H1 (cell line): ENCODE results near the gene DIRAS2. TPM values are rescaled to one million over a fixed set of nuclear protein-coding genes. Genes with fewer than 3 reads are reported as not detected.

Source experiments
- CTCF ChIA-PET: fragments of 300-600 bp; sonication (Branson Sonifier 250); formaldehyde crosslinking; loops from one replicate; lab custom pipeline; 2021; ENCODE audit not compliant: partially characterized antibody; lab: Charles Lee
- POLR2A ChIA-PET: fragments of 300-600 bp; sonication (Branson Sonifier 250); formaldehyde crosslinking; loops from one replicate; lab custom pipeline; 2021; ENCODE audit warnings: inconsistent platforms; ENCODE audit not compliant: partially characterized antibody; lab: Charles Lee
- DNase-seq, 2 experiments: peaks; one replicate each; pipeline versions ENCODE4 v3.0.0 to v3.0.0-alpha.2; 2010 to 2022; ENCODE audit warnings: low spot score in 2 of 2, low read depth in 1 of 2, mixed read lengths in 1 of 2
- FAIRE-seq: peaks from 2 replicates; lab custom pipeline; 2011; peaks lifted over from hg19 to GRCh38; lab: Jason Lieb, UNC
- H2AFZ ChIP-seq: 2 replicates; pipeline ENCODE4 v1.8.1; 2012; ENCODE audit warnings: low read length, inconsistent platforms
- H2AK5ac ChIP-seq: 2 replicates; pipeline ENCODE4 v1.6.1; 2013; ENCODE audit warnings: low read depth, low read length
- H2BK120ac ChIP-seq: replicated peaks from 2 replicates; pipeline ENCODE3; 2013; ENCODE audit warnings: low read depth, low read length, inconsistent platforms
- H2BK12ac ChIP-seq: 2 replicates; pipeline ENCODE4 v1.6.1; 2013; ENCODE audit warnings: low read depth, low read length
- H2BK15ac ChIP-seq: 2 replicates; pipeline ENCODE4 v1.6.1; 2013; ENCODE audit warnings: low read length
- H2BK20ac ChIP-seq: 2 replicates; pipeline ENCODE4 v1.6.1; 2013; ENCODE audit warnings: low read length
- H2BK5ac ChIP-seq: 2 replicates; pipeline ENCODE4 v1.6.1; 2013; ENCODE audit warnings: low read depth, low read length
- H3K14ac ChIP-seq: 2 replicates; pipeline ENCODE4 v1.6.1; 2013; ENCODE audit warnings: inconsistent platforms; ENCODE audit not compliant: insufficient read length
- H3K18ac ChIP-seq: 2 replicates; pipeline ENCODE4 v1.6.1; 2013; ENCODE audit warnings: low read length; ENCODE audit errors: extremely low read depth
- H3K23ac ChIP-seq: 2 replicates; pipeline ENCODE4 v1.6.1; 2013; ENCODE audit warnings: inconsistent platforms; ENCODE audit not compliant: insufficient read length
- H3K23me2 ChIP-seq: 2 replicates; pipeline ENCODE4 v1.6.1; 2013; ENCODE audit warnings: low read depth, low read length
- H3K27ac ChIP-seq: 2 replicates; pipeline ENCODE4 v1.6.1; 2011; ENCODE audit warnings: low read depth, low read length, inconsistent platforms
- H3K27me3 ChIP-seq, 4 experiments: replicated peaks in 1 of 4; 1 replicate in 1 of 4; 2 replicates in 3 of 4; pipeline versions ENCODE4 v1.6.1 to v1.8.1; 2011 to 2013; ENCODE audit warnings: low read length in 3 of 4, mild to moderate bottlenecking in 3 of 4, inconsistent platforms in 2 of 4, mixed read lengths in 2 of 4, moderate library complexity in 1 of 4; ENCODE audit not compliant: control insufficient read depth in 3 of 4, insufficient read depth in 3 of 4; ENCODE audit errors: extremely low read depth in 1 of 4
- H3K36me3 ChIP-seq, 4 experiments: 2 replicates each; pipeline versions ENCODE4 v1.6.1 to v1.8.1; 2011 to 2013; ENCODE audit warnings: mild to moderate bottlenecking in 4 of 4, low read length in 3 of 4, moderate library complexity in 2 of 4, control low read depth in 1 of 4, inconsistent platforms in 1 of 4; ENCODE audit not compliant: insufficient read depth in 4 of 4, control insufficient read depth in 2 of 4
- H3K4ac ChIP-seq: replicated peaks from 2 replicates; pipeline ENCODE3; 2013; ENCODE audit warnings: low read length, low read depth, mixed read lengths, inconsistent platforms; ENCODE audit not compliant: insufficient read length
- H3K4me1 ChIP-seq, 4 experiments: replicated peaks in 1 of 4; 1 replicate in 1 of 4; 2 replicates in 3 of 4; pipeline versions ENCODE4 v1.6.1 to v1.8.1; 2011 to 2013; ENCODE audit warnings: low read length in 3 of 4, inconsistent platforms in 2 of 4, mixed read lengths in 1 of 4; ENCODE audit not compliant: insufficient read depth in 4 of 4, control insufficient read depth in 3 of 4
- H3K4me2 ChIP-seq, 2 experiments: 2 replicates each; pipeline versions ENCODE4 v1.6.1 to v1.8.1; 2011 to 2013; ENCODE audit warnings: low read depth in 2 of 2, low read length in 2 of 2, control low read depth in 1 of 2, inconsistent platforms in 1 of 2, mild to moderate bottlenecking in 1 of 2; ENCODE audit not compliant: insufficient read depth in 1 of 2
- H3K4me3 ChIP-seq, 4 experiments: fragments of 200-600, 300-600 bp in 1 of 4; sonication (generic), shearing (Covaris generic), sonication (Bioruptor Twin) in 1 of 4; 2 replicates each; pipeline versions ENCODE4 v1.5.1 to v1.8.1; 2011 to 2016; ENCODE audit warnings: low read length in 4 of 4, low read depth in 3 of 4, control low read depth in 2 of 4, inconsistent platforms in 2 of 4, mild to moderate bottlenecking in 2 of 4, mixed read lengths in 1 of 4, moderate library complexity in 1 of 4; ENCODE audit not compliant: insufficient read depth in 2 of 4; ENCODE audit errors: extremely low read depth in 1 of 4
- H3K56ac ChIP-seq: replicated peaks from 2 replicates; pipeline ENCODE3; 2013; ENCODE audit warnings: low read depth, mild to moderate bottlenecking, mixed read lengths, low read length, inconsistent platforms; ENCODE audit not compliant: insufficient read length
- H3K79me1 ChIP-seq: 2 replicates; pipeline ENCODE4 v1.6.1; 2013; ENCODE audit warnings: low read depth, low read length, control low read depth
- H3K79me2 ChIP-seq, 2 experiments: 2 replicates each; pipeline versions ENCODE4 v1.6.1 to v1.8.1; 2012 to 2013; ENCODE audit warnings: low read length in 2 of 2, mild to moderate bottlenecking in 2 of 2, inconsistent platforms in 1 of 2; ENCODE audit not compliant: insufficient read depth in 2 of 2, control insufficient read depth in 1 of 2
- H3K9ac ChIP-seq, 4 experiments: replicated peaks in 1 of 4; 1 replicate in 1 of 4; 2 replicates in 3 of 4; pipeline versions ENCODE4 v1.6.1 to v1.8.1; 2011 to 2013; ENCODE audit warnings: low read depth in 3 of 4, low read length in 3 of 4, control low read depth in 2 of 4, mild to moderate bottlenecking in 2 of 4, moderate library complexity in 2 of 4, inconsistent platforms in 1 of 4; ENCODE audit errors: extremely low read depth in 1 of 4
- H3K9me3 ChIP-seq, 2 experiments: 2 replicates each; pipeline versions ENCODE4 v1.6.1 to v1.8.1; 2012 to 2013; ENCODE audit warnings: mild to moderate bottlenecking in 2 of 2, moderate library complexity in 2 of 2, control low read depth in 1 of 2, inconsistent platforms in 1 of 2, low read depth in 1 of 2, low read length in 1 of 2, mixed read lengths in 1 of 2; ENCODE audit not compliant: insufficient read depth in 2 of 2
- H4K20me1 ChIP-seq, 2 experiments: replicated peaks in 1 of 2; 2 replicates each; pipeline versions ENCODE3 to v1.8.1; 2011 to 2013; ENCODE audit warnings: inconsistent platforms in 2 of 2, low read length in 2 of 2, mild to moderate bottlenecking in 1 of 2; ENCODE audit not compliant: insufficient read depth in 2 of 2, control insufficient read depth in 1 of 2
- H4K5ac ChIP-seq: 2 replicates; pipeline ENCODE4 v1.6.1; 2013; ENCODE audit warnings: low read length, low read depth, mixed read lengths, inconsistent platforms; ENCODE audit not compliant: insufficient read length
- H4K8ac ChIP-seq: 2 replicates; pipeline ENCODE4 v1.8.0; 2013; ENCODE audit warnings: mild to moderate bottlenecking, moderate library complexity, low read length, inconsistent platforms; ENCODE audit not compliant: insufficient read depth; ENCODE audit errors: extremely low read depth
- H4K91ac ChIP-seq: replicated peaks from 2 replicates; pipeline ENCODE3; 2013; ENCODE audit warnings: low read length, mixed read lengths, inconsistent platforms; ENCODE audit not compliant: insufficient read length
- RNF2 ChIP-seq: fragments of 200-900, 300-1000 bp; sonication (generic); IDR thresholded peaks from 2 replicates; pipeline ENCODE4 v1.7.1; 2016; ENCODE audit warnings: borderline replicate concordance, low read depth, mild to moderate bottlenecking, antibody characterized with exemption, low read length; ENCODE audit not compliant: poor library complexity, severe bottlenecking; ENCODE audit errors: missing control alignments
- whole genome bisulfite sequencing, 2 experiments: shearing (Covaris generic) in 1 of 2; methylation state at CpG; one replicate each; pipeline versions ENCODE4 v1.1.6 to v1.1.7; 2013 to 2015; ENCODE audit warnings: low lambda C conversion rate in 2 of 2, mixed read lengths in 2 of 2, inconsistent platforms in 1 of 2, low coverage in 1 of 2, missing lambda C conversion rate in 1 of 2; ENCODE audit not compliant: insufficient replicate concordance in 2 of 2, insufficient coverage in 1 of 2, insufficient read length in 1 of 2; ENCODE audit errors: extremely low coverage in 1 of 2, missing lambda C conversion rate in 1 of 2; 5-methylcytosine and 5-hydroxymethylcytosine counted together
- polyA plus RNA-seq, 7 experiments: library from polyadenylated mRNA; depleted of rRNA in 3 of 7; stranded (reverse) in 5 of 7; unstranded in 2 of 7; fragments of >200 nt in 5 of 7; fragments of 200-250 nt in 2 of 7; gene quantifications; 1 replicate in 5 of 7; 2 replicates in 1 of 7; 4 replicates in 1 of 7; pipeline versions ENCODE4 v1.2.1 to v1.2.3, GENCODE V29; 2011 to 2013; ENCODE audit warnings: missing spikeins in 2 of 7, mixed read lengths in 2 of 7
- total RNA-seq: library from RNA; stranded (reverse); fragmentation: NEBNext Ultra II Directional; extraction: Animal tissue kit (Norgen Biotek cat#: 25700); gene quantifications from 2 replicates; pipeline ENCODE4 v1.2.1, GENCODE V29; 2021

DIRAS2 gene
- total and polyA plus RNA-seq, 2 of the 8 experiments (the other 6 are each of a cell fraction or from before 2014, with no cell fraction given), result 0.06 to 0.15 TPM

- Histone ChIP-seq H4K91ac (no peak overlapping the region), H3K4ac (no peak overlapping the region), H3K18ac (no peak overlapping the region), H3K4me1 (peaks cover 0 to 3% (median 2%) of the 10 kb centered on the region in 4 experiments; a peak in 1 of 7 replicates), H4K8ac (no peak overlapping the region), H4K5ac (no peak overlapping the region), H3K27me3 (peaks cover 0 to 9% (median 7%) of the 10 kb centered on the region in 4 experiments; a peak in 4 of 7 replicates), H3K9ac (no peak overlapping the region), H2BK5ac (no peak overlapping the region), H3K79me1 (no peaks in the 10 kb centered on the region), H4K20me1 (no peaks in the 10 kb centered on the region), H2BK120ac (no peak overlapping the region), H2BK15ac (no peak overlapping the region), H3K14ac (no peak overlapping the region), H3K4me3 (no peak overlapping the region), H3K4me2 (no peak overlapping the region), H2AFZ (no peak overlapping the region), H2BK12ac (no peak overlapping the region), H3K23ac (no peak overlapping the region), H2AK5ac (no peak overlapping the region), H3K79me2 (no peaks in the 10 kb centered on the region), H2BK20ac (no peak overlapping the region), H3K27ac (no peak overlapping the region), H3K23me2 (peaks cover 9% of the 10 kb centered on the region), H3K36me3 (no peaks in the 10 kb centered on the region), H3K9me3 (no peaks in the 10 kb centered on the region), H3K56ac (no peak overlapping the region)
- DNase-seq (no peak), FAIRE-seq (no peak)
- CTCF ChIA-PET, result interaction anchor here (0.9 to 1.4 kb wide), 2 partner anchors 10 to 11 kb away, joined by 3 to 5 read pairs; no protein-coding TSS in a partner anchor
- WGBS, 2 experiments, result 91% methylated on average over 2 of the region's 2 CpGs; no CpG with 5 or more reads in 1 of the 2 experiments
- no peak for TF ChIP-seq RNF2
- POLR2A ChIA-PET, result no interaction called here
Measured at GRCh38 chr9:90640361-90640760, 2.3 kb downstream of the DIRAS2 start.
